MM.1S (cell line): ENCODE results near the gene ZNF471.

ENCODE experiments used
- DNase-seq: peaks from one replicate; pipeline ENCODE4 v3.0.0-alpha.2; 2015
- H2AFZ ChIP-seq: fragments of 300-600 bp; sonication (generic); 2 replicates; pipeline ENCODE4 v1.6.0; 2016; ENCODE audit warnings: antibody characterized with exemption, low read length
- H3F3A ChIP-seq: fragments of 300-600 bp; sonication (generic); 2 replicates; pipeline ENCODE4 v1.6.1; 2016; ENCODE audit warnings: mild to moderate bottlenecking, antibody characterized with exemption, low read length, moderate library complexity, mixed read lengths; ENCODE audit not compliant: insufficient read depth
- H3K27ac ChIP-seq: fragments of 300-600 bp; sonication (generic); 2 replicates; pipeline ENCODE4 v1.5.1; 2016; ENCODE audit warnings: mild to moderate bottlenecking, low read length
- H3K27me3 ChIP-seq: fragments of 300-600 bp; sonication (generic); replicated peaks from 2 replicates; pipeline ENCODE4 v1.6.0; 2016; ENCODE audit warnings: low read length; ENCODE audit not compliant: insufficient read depth
- H3K36me3 ChIP-seq: fragments of 300-600 bp; sonication (generic); replicated peaks from 2 replicates; pipeline ENCODE4 v1.6.1; 2016; ENCODE audit warnings: mild to moderate bottlenecking, low read length, mixed read lengths; ENCODE audit not compliant: insufficient read depth
- H3K4me1 ChIP-seq: fragments of 300-600 bp; sonication (generic); 2 replicates; pipeline ENCODE4 v1.6.1; 2016; ENCODE audit warnings: low read length, mixed read lengths
- H3K4me2 ChIP-seq: fragments of 300-600 bp; sonication (generic); 2 replicates; pipeline ENCODE4 v1.6.0; 2016; ENCODE audit warnings: low read depth, low read length
- H3K4me3 ChIP-seq: fragments of 300-600 bp; sonication (generic); 2 replicates; pipeline ENCODE4 v1.5.1; 2016; ENCODE audit warnings: low read length, mixed read lengths
- H3K79me2 ChIP-seq: fragments of 300-600 bp; sonication (generic); 2 replicates; pipeline ENCODE4 v1.6.1; 2016; ENCODE audit warnings: mixed run types, low read length, mixed read lengths
- H3K9ac ChIP-seq: fragments of 300-600 bp; sonication (generic); 2 replicates; pipeline ENCODE4 v1.6.1; 2016; ENCODE audit warnings: low read length, mixed read lengths
- H3K9me2 ChIP-seq: fragments of 300-600 bp; sonication (generic); replicated peaks from 2 replicates; pipeline ENCODE4 v1.6.1; 2016; ENCODE audit warnings: mild to moderate bottlenecking, low read length, mixed read lengths; ENCODE audit not compliant: insufficient read depth
- H3K9me3 ChIP-seq: fragments of 300-600 bp; sonication (generic); replicated peaks from 2 replicates; pipeline ENCODE4 v1.6.1; 2016; ENCODE audit warnings: mild to moderate bottlenecking, low read length, mixed read lengths; ENCODE audit not compliant: insufficient read depth
- H4K20me1 ChIP-seq: fragments of 300-600 bp; sonication (generic); 2 replicates; pipeline ENCODE4 v1.6.1; 2016; ENCODE audit warnings: mild to moderate bottlenecking, low read length, moderate library complexity, mixed read lengths; ENCODE audit not compliant: insufficient read depth
- EZH2 ChIP-seq: fragments of 300-600 bp; sonication (generic); optimal IDR thresholded peaks from 2 replicates; pipeline ENCODE3; 2017; ENCODE audit warnings: low read depth, mild to moderate bottlenecking, antibody characterized with exemption, low read length, mixed read lengths
- EZH2phosphoT487 ChIP-seq: fragments of 300-600 bp; sonication (generic); IDR thresholded peaks from 2 replicates; pipeline ENCODE4 v1.6.1; 2018; ENCODE audit warnings: antibody characterized with exemption, low read length
- TF ChIP-seq, protein P1 (sequence below): fragments of 300-600 bp; sonication (generic); IDR thresholded peaks from 2 replicates; pipeline ENCODE4 v1.5.1; 2016; ENCODE audit warnings: antibody characterized with exemption, low read length, mixed read lengths

ZNF471 gene

DNA sequence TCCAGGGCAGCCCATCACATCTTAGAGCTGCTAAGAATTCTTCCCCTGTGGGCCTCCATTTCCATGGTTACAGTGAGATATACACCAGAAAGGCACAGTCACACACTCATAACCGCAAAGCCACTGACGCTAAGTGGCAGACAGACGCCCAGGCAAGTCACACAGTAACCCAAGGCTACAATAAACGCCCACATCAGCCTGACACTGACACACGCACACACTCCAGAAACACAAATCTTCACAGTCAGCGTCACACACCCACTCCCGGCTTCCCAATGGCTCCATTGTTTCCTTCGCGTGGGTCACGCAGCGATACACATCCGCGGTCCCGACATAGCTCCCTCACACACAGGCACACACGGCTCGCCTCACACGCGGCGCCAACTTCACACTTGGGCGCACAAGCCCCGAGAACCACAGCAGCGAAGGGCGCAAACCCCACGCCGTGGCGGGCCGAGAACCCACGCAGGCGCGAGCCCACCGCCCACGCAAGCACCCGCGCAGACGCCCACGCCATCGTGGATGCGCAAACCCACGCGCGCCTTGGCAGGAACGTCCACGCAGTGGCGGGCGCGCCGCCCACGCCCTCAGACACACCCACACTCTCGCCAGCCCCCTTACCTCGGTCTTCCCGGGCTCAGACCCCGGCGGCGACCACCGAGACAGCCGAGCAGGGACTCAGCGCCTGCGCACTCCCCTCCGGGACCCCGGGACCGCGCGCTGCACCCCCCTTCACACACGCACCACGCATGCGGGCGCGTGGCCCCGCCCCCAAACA is 30.8 kb upstream of the ZNF471 start, which contains the start of gene ZNF667:
TSS of gene ZNF667 (minus strand) at position 695 of the 778 bp plus-strand sequence. CDS start 14,975 bp downstream, outside the sequence.
- Histone ChIP-seq H3K4me2 (no peak within 1 kb of the TSS), H3K79me2 (no peaks in the 10 kb centered on the region), H3K36me3 (no peaks in the 10 kb centered on the region), H3K9ac (no peak within 1 kb of the TSS), H2AFZ (no peak within 1 kb of the TSS), H3K4me1 (no peaks in the 10 kb centered on the region), H3K27me3 (no peaks in the 10 kb centered on the region), H4K20me1 (no peaks in the 10 kb centered on the region), H3K9me2 (no peaks in the 10 kb centered on the region), H3K4me3 (no peak within 1 kb of the TSS), H3K9me3 (no peaks in the 10 kb centered on the region), H3K27ac (no peak within 1 kb of the TSS), H3F3A (no peaks in the 10 kb centered on the region)
- TF ChIP-seq EZH2phosphoT487 (no peak), EZH2 (no peak)
- TF ChIP-seq, protein P1, sequence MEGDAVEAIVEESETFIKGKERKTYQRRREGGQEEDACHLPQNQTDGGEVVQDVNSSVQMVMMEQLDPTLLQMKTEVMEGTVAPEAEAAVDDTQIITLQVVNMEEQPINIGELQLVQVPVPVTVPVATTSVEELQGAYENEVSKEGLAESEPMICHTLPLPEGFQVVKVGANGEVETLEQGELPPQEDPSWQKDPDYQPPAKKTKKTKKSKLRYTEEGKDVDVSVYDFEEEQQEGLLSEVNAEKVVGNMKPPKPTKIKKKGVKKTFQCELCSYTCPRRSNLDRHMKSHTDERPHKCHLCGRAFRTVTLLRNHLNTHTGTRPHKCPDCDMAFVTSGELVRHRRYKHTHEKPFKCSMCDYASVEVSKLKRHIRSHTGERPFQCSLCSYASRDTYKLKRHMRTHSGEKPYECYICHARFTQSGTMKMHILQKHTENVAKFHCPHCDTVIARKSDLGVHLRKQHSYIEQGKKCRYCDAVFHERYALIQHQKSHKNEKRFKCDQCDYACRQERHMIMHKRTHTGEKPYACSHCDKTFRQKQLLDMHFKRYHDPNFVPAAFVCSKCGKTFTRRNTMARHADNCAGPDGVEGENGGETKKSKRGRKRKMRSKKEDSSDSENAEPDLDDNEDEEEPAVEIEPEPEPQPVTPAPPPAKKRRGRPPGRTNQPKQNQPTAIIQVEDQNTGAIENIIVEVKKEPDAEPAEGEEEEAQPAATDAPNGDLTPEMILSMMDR: no peak
- no peak for DNase-seq

DNA sequence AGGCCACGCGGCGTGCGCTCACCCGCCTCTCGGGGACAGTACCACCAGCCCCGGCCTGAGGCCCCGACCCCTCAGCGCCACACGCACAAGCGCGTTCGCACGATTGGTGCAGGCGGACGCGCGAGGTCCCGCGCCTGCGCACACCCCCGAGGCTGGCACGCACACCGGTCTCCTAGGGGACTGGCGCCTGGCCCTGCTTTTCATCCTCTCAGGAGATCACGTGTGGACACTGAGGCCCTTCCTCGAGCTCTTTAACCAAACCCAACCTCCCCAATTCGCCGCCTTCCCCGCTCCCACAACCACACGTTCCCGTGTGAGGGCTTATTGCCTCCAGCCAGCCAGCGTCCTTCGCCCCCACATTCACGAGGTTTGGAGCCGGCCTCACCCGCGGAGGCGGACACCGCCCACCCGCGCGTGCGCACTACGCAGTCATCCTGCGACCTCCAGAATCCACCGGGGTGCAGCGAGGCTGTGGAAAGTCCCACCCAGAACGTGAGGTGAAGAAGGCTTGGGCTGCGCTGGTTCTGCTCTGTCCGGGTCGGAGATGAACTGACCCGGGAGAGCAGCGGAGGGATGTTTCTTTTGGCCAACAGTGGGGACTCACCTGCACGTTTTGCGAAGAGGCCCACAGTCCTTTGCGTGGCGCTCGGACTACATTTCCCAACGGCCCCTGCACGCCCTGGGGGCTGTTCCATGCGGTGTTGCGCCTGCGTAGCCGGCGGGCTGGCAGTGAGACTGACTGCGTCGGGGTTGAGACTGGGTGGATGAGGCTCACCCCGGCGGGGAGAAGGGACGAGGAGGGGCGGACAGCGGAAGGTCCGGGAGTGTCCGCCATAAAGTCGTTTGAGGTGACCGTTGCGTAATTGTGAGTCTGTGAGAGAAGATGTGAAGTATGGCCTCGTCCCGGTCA is 30.0 kb upstream of the ZNF471 start:
- no peaks in the 10 kb centered on the region for H3K9me2 ChIP-seq
- no peak overlapping the region for H3K4me2 ChIP-seq
- no peaks in the 10 kb centered on the region for H3K9me3 ChIP-seq
- no peak overlapping the region for H3K27ac ChIP-seq
- H3K79me2 ChIP-seq: no peaks in the 10 kb centered on the region
- no peak for DNase-seq
- no peaks in the 10 kb centered on the region for H3K36me3 ChIP-seq
- H3F3A ChIP-seq: no peaks in the 10 kb centered on the region
- no peak overlapping the region for H3K4me3 ChIP-seq
- H3K9ac ChIP-seq: no peak overlapping the region
- TF ChIP-seq, protein P1: no peak
- no peak for TF ChIP-seq EZH2
- no peak for TF ChIP-seq EZH2phosphoT487
- H3K27me3 ChIP-seq: no peaks in the 10 kb centered on the region
- no peaks in the 10 kb centered on the region for H3K4me1 ChIP-seq
- H4K20me1 ChIP-seq: no peaks in the 10 kb centered on the region
- H2AFZ ChIP-seq: no peak overlapping the region

DNA sequence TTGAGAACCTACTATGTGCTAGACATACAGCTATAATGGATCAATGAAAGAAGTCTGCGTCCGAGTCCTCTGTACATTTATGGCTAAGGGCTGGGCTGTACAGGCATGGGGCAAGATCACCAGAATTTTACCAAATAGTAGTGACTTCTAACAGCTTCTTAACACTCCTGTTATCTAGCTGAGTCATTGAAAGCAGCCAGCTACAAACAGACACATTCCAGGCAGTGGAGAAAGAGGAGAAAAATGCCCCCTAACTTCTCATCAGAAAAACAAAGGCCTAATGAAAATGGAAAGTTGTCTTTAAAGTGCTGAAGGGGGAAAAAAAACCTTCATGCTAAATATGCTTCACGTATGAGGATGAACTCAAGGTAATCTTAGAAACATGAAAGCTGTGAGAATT is 16.3 kb upstream of the ZNF471 start:
- no peaks in the 10 kb centered on the region for H3K9me2 ChIP-seq
- H3K4me3 ChIP-seq: no peak overlapping the region

More for the DNA sequence above, 16.3 kb upstream of the ZNF471 start:
- no peak overlapping the region for H3K27ac ChIP-seq
- no peak overlapping the region for H3K9ac ChIP-seq
- H3F3A ChIP-seq: no peaks in the 10 kb centered on the region
- no peaks in the 10 kb centered on the region for H4K20me1 ChIP-seq
- no peak overlapping the region for H3K4me2 ChIP-seq
- H3K9me3 ChIP-seq: no peaks in the 10 kb centered on the region
- H3K36me3 ChIP-seq: no peaks in the 10 kb centered on the region
- TF ChIP-seq, protein P1: no peak
- TF ChIP-seq EZH2: no peak
- no peak for TF ChIP-seq EZH2phosphoT487
- H2AFZ ChIP-seq: no peak overlapping the region
- H3K4me1 ChIP-seq: no peaks in the 10 kb centered on the region
- H3K27me3 ChIP-seq: no peaks in the 10 kb centered on the region
- no peak for DNase-seq
- no peaks in the 10 kb centered on the region for H3K79me2 ChIP-seq
